Esophagus squamous epithelium (tissue), 5 donors: ENCODE measurements around the gene C12orf56. TPM values are rescaled to one million over a fixed set of nuclear protein-coding genes. Genes with fewer than 3 reads are reported as not detected.
"Not testable (repeated sequence)": the region's sequence is repeated elsewhere in the genome, so short reads cannot be mapped to it uniquely, and the experiment has no call there.

Source experiments
- DNase-seq: peaks from one replicate; lab custom pipeline; 2025; lab: John Stamatoyannopoulos, UW
- H3K27ac ChIP-seq, 4 donors: fragments of 200-600 bp; sonication (generic); one replicate each; pipeline ENCODE4 v1.5.1; 2016 to 2019; ENCODE audit warnings: mild to moderate bottlenecking in 1 of 4
- H3K27me3 ChIP-seq, 4 donors: fragments of 200-600 bp; sonication (generic); 1 replicate in 3 of 4; 2 replicates in 1 of 4; pipeline versions ENCODE4 v1.5.1 to v1.6.0; 2017 to 2021; ENCODE audit warnings: antibody characterized with exemption in 1 of 4
- H3K36me3 ChIP-seq, 3 donors: fragments of 200-600 bp; sonication (generic); one replicate each; pipeline ENCODE4 v1.5.1; 2016 to 2019
- H3K4me1 ChIP-seq, 3 donors: fragments of 200-600 bp; sonication (generic); one replicate each; pipeline ENCODE4 v1.5.1; 2017 to 2019
- H3K4me3 ChIP-seq, 4 donors: fragments of 200-600 bp; sonication (generic); 1 replicate in 3 of 4; 2 replicates in 1 of 4; pipeline ENCODE4 v1.5.1; 2016 to 2019; ENCODE audit warnings: mild to moderate bottlenecking in 2 of 4, moderate library complexity in 1 of 4
- H3K9me3 ChIP-seq, 3 donors: fragments of 200-600 bp; sonication (generic); one replicate each; pipeline ENCODE4 v1.5.1; 2016 to 2019
- POLR2A ChIP-seq, 4 donors: fragments of 450-650 bp; IDR thresholded peaks; one replicate each; pipeline ENCODE4 v1.6.1; 2017; ENCODE audit warnings: antibody characterized with exemption in 4 of 4, mild to moderate bottlenecking in 4 of 4, moderate library complexity in 3 of 4
- WGBS, 2 donors: methylation state at CpG; one replicate each; pipeline ENCODE4 v1.1.5; 2018; 5-methylcytosine and 5-hydroxymethylcytosine counted together
- intact Hi-C: fragments of 100-400 bp; cut with DNase I; formaldehyde crosslinking; loops from one replicate; pipeline ENCODE4 v1.15.0; 2022
- total RNA-seq, 4 donors: library from RNA; depleted of rRNA; stranded (reverse); fragments of >200 nt; gene quantifications; one replicate each; pipeline ENCODE4 v1.1.0, GENCODE V29; 2016
- TF ChIP-seq, protein P1 (sequence below), 6 experiments: fragments of 450-650 bp in 4 of 6; fragments of 200-600 bp in 2 of 6; sonication (generic) in 2 of 6; IDR thresholded peaks; one replicate each; pipeline ENCODE4 v1.5.1; 2016 to 2019; ENCODE audit warnings: antibody characterized with exemption in 6 of 6, mild to moderate bottlenecking in 4 of 6, moderate library complexity in 4 of 6
- donor health status: DM: yes; HTN: yes; CAD: no.

The C12orf56 gene
- total RNA-seq, 4 donors from 2014 or later = 1.00 to 6.8 (median 3.0) TPM

DNA sequence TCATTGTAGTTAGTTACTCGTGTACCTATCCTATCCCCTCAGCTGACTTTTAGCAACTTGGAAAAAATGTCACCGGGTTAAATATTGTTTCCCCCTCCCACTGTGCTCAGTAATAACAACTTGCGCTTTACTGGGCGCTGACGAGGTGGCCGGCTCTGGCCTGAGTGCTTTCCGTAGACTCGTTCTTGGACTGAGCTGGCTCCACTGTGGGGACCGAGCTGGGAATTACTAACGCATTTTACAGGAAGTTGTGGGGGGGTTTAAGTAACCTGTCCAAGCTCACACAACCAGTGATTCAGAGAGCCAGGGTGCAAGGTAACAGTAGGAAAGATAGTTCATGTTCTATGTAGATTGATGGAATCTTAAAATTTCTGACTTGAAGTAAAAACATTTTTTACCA, 86.0 kb downstream of the C12orf56 start:
- 78% methylated on average over 9 to 10 of the region's 10 CpGs for WGBS, 2 donors

DNA sequence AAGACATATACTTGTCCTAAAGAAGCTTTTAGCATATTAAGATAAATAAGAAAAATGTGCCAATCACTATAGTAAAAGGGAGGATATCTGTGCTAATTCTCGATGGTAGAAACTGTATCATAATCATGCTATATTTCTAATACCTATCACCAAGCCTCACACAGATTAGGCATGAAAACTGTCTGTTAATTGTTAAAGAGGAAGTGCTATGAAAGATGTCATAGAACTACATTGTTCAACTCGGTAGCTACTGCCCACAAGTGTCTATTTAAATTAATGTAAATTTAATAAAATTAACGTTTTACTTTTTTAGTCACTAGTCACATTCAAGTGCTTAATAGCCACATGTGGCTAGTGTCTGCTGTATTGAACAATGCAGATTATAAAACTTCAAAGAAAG, 90.9 kb downstream of the C12orf56 start:
- WGBS, 2 donors = 69 to 71% methylated on average over 3 of the region's 3 CpGs
- TF ChIP-seq, protein P1, sequence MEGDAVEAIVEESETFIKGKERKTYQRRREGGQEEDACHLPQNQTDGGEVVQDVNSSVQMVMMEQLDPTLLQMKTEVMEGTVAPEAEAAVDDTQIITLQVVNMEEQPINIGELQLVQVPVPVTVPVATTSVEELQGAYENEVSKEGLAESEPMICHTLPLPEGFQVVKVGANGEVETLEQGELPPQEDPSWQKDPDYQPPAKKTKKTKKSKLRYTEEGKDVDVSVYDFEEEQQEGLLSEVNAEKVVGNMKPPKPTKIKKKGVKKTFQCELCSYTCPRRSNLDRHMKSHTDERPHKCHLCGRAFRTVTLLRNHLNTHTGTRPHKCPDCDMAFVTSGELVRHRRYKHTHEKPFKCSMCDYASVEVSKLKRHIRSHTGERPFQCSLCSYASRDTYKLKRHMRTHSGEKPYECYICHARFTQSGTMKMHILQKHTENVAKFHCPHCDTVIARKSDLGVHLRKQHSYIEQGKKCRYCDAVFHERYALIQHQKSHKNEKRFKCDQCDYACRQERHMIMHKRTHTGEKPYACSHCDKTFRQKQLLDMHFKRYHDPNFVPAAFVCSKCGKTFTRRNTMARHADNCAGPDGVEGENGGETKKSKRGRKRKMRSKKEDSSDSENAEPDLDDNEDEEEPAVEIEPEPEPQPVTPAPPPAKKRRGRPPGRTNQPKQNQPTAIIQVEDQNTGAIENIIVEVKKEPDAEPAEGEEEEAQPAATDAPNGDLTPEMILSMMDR (IDR thresholded peaks at IDR 0.05) = no peak
- no peak for TF ChIP-seq POLR2A (IDR thresholded peaks at IDR 0.05)

More for the DNA sequence above, 86.0 kb downstream of the C12orf56 start:
- Histone ChIP-seq H3K4me1 (no peaks in the 10 kb centered on the region), H3K36me3 (no peaks in the 10 kb centered on the region), H3K9me3 (no peaks in the 10 kb centered on the region), H3K27ac (no peak overlapping the region), H3K27me3 (no peaks in the 10 kb centered on the region), H3K4me3 (no peak overlapping the region)
- TF ChIP-seq, protein P1 (IDR thresholded peaks at IDR 0.05) = no peak
- no peak for TF ChIP-seq POLR2A (IDR thresholded peaks at IDR 0.05)
- intact Hi-C loops = no loop called here
- no peak for DNase-seq

GRCh38 chr12:64296301-64296700, 94.3 kb downstream of the C12orf56 start:
- TF ChIP-seq, protein P1 (IDR thresholded peaks at IDR 0.05) = no peak
- H3K4me3 ChIP-seq = no peak overlapping the region
- intact Hi-C loops = no loop called here
- H3K36me3 ChIP-seq = no peaks in the 10 kb centered on the region
- no peaks in the 10 kb centered on the region for H3K4me1 ChIP-seq
- H3K27me3 ChIP-seq = no peaks in the 10 kb centered on the region
- DNase-seq = no peak
- H3K27ac ChIP-seq = no peak overlapping the region
- H3K9me3 ChIP-seq = no peaks in the 10 kb centered on the region

More for the DNA sequence above, 90.9 kb downstream of the C12orf56 start:
- intact Hi-C loops = no loop called here
- DNase-seq = no peak
- H3K4me3 ChIP-seq = no peak overlapping the region
- no peaks in the 10 kb centered on the region for H3K4me1 ChIP-seq
- H3K9me3 ChIP-seq = no peaks in the 10 kb centered on the region
- no peaks in the 10 kb centered on the region for H3K27me3 ChIP-seq
- H3K27ac ChIP-seq = no peak overlapping the region
- no peaks in the 10 kb centered on the region for H3K36me3 ChIP-seq

DNA sequence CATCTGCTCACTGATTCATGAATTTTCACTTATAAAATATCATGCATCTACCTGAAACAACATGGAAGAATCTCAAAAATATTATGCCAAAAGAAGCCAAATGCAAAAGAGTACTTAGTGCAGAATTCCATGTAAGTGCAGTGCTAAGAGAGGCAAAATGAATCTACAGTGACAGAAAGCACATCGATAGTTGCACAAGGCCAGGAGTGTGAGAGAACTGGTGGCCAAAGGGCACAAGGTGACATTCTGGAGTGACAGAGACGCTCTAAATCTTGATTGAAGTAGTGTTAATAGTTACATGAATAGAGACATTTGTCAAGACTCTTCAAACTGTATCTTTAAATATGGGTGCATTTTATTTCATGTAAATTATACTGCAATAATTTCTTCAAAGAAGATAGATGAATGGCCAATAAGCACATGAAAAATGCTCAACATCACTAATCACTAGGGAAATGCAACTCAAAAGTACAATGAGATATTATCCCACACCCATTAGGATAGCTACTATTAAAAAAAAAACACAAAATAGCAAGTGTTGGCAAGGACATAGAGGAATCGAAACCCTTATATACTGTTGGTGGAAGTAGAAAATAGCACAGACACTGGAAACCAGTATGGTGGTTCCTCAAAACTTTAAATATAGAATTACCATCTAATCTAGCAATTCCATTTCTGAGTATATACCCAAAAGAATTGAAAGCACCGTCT, 96.7 kb downstream of the C12orf56 start:
- WGBS, 2 donors = 73 to 87% methylated on average over 4 of the region's 4 CpGs
- Histone ChIP-seq H3K4me3 (peak overlapping the region in 2 of 4 donors; percentile 13 to 19), H3K9me3 (no peaks in the 10 kb centered on the region), H3K27me3 (no peaks in the 10 kb centered on the region), H3K4me1 (no peaks in the 10 kb centered on the region), H3K27ac (peak overlapping the region in 1 of 4 donors; percentile 29), H3K36me3 (no peaks in the 10 kb centered on the region)
- TF ChIP-seq, protein P1 (IDR thresholded peaks at IDR 0.05) = no peak
- TF ChIP-seq POLR2A (IDR thresholded peaks at IDR 0.05) = no peak
- no peak for DNase-seq
- intact Hi-C loops = no loop called here

DNA sequence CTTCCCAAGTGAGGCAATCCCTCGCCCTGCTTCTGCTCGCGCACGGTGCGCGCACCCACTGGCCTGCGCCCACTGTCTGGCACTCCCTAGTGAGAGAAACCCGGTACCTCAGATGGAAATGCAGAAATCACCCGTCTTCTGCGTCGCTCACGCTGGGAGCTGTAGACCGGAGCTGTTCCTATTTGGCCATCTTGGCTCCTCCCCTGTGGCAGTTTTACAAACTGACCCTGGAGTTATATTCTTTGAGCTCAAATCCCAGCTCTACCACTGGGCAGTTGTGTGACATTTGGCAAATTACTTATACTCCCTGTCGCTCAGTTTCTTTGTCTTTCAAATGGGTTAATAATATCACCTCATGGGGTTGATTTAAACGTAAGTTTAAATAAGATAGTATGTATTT, 97.4 kb downstream of the C12orf56 start:
- DNase-seq, H3K4me1 ChIP-seq, intact Hi-C loops, H3K36me3 ChIP-seq, H3K9me3 ChIP-seq, H3K27me3 ChIP-seq: not testable (repeated sequence)
- Histone ChIP-seq H3K27ac (peak overlapping the region in 1 of 4 donors; percentile 29), H3K4me3 (peak overlapping the region in 2 of 4 donors; percentile 13 to 19)
- WGBS, 2 donors = 58 to 79% methylated on average over 7 of the region's 15 CpGs
